GM21423 (cell line): ENCODE results near the gene SYNM.
"Not testable (repeated sequence)": the region's sequence is repeated elsewhere in the genome, so short reads cannot be mapped to it uniquely, and the experiment has no call there.

Experiments used
- ATAC-seq: cut with Tn5 transposase; IDR thresholded peaks from one replicate; pipeline ENCODE4 v1.9.1; 2021; ENCODE audit warnings: mild to moderate bottlenecking, moderate library complexity; ENCODE audit not compliant: unreplicated experiment

The SYNM gene, protein sequence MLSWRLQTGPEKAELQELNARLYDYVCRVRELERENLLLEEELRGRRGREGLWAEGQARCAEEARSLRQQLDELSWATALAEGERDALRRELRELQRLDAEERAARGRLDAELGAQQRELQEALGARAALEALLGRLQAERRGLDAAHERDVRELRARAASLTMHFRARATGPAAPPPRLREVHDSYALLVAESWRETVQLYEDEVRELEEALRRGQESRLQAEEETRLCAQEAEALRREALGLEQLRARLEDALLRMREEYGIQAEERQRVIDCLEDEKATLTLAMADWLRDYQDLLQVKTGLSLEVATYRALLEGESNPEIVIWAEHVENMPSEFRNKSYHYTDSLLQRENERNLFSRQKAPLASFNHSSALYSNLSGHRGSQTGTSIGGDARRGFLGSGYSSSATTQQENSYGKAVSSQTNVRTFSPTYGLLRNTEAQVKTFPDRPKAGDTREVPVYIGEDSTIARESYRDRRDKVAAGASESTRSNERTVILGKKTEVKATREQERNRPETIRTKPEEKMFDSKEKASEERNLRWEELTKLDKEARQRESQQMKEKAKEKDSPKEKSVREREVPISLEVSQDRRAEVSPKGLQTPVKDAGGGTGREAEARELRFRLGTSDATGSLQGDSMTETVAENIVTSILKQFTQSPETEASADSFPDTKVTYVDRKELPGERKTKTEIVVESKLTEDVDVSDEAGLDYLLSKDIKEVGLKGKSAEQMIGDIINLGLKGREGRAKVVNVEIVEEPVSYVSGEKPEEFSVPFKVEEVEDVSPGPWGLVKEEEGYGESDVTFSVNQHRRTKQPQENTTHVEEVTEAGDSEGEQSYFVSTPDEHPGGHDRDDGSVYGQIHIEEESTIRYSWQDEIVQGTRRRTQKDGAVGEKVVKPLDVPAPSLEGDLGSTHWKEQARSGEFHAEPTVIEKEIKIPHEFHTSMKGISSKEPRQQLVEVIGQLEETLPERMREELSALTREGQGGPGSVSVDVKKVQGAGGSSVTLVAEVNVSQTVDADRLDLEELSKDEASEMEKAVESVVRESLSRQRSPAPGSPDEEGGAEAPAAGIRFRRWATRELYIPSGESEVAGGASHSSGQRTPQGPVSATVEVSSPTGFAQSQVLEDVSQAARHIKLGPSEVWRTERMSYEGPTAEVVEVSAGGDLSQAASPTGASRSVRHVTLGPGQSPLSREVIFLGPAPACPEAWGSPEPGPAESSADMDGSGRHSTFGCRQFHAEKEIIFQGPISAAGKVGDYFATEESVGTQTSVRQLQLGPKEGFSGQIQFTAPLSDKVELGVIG (N-terminal part only)

DNA sequence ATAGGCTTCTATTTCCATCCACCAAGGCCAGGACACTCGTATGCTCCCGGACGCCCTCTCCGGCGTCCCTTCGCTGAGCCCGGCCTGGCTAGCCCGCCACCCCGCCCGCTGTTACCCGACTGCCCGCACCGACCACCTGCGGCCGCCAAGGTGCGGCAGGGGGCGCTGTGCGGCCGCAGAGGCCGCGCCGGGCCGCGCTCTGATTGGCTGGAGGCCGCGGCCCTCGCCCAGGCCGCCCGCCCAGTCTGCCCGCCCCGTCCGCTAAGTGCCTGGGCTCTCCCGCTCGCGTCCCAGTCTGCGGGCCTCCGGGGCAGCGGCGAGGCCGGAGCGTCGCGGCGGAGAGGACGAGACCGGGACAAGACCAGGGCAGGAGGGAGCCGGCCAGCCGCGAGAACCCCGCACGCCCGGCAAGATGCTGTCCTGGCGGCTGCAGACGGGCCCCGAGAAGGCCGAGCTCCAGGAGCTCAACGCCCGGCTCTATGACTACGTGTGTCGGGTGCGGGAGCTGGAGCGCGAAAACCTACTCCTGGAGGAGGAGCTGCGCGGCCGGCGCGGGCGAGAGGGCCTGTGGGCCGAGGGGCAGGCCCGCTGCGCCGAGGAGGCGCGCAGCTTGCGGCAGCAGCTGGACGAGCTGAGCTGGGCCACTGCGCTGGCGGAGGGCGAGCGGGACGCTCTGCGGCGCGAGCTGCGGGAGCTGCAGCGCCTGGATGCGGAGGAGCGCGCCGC lies at the start of gene SYNM:
Gene SYNM (plus strand): TSS at position 293 of the 726 bp plus-strand sequence. CDS start 120 bp downstream, at position 413.
- ATAC-seq: peak; percentile 74

- no peak for ATAC-seq
Measured at GRCh38 chr15:99055555-99056134, 49.2 kb upstream of the SYNM start.

DNA sequence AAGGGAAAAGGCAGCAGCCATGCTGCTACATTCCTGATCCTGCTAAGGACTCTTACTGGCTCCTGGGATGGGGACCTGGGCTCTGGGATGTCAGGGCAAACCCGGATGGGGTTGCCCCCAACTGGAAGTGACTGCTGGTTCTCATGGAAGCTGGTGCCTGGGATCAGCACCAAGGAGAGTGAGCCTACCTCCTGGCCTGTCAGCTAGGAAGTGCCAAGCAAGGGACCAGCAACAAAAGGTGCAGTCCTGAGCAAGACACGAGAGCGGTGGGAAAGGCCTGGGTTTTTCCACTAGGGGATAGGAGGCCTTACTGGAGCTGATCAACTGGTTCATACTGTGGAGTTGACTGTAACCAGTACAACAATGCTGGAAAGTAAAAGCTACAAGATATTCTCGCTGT lies 47.9 kb upstream of the SYNM start:
- no peak for ATAC-seq

DNA sequence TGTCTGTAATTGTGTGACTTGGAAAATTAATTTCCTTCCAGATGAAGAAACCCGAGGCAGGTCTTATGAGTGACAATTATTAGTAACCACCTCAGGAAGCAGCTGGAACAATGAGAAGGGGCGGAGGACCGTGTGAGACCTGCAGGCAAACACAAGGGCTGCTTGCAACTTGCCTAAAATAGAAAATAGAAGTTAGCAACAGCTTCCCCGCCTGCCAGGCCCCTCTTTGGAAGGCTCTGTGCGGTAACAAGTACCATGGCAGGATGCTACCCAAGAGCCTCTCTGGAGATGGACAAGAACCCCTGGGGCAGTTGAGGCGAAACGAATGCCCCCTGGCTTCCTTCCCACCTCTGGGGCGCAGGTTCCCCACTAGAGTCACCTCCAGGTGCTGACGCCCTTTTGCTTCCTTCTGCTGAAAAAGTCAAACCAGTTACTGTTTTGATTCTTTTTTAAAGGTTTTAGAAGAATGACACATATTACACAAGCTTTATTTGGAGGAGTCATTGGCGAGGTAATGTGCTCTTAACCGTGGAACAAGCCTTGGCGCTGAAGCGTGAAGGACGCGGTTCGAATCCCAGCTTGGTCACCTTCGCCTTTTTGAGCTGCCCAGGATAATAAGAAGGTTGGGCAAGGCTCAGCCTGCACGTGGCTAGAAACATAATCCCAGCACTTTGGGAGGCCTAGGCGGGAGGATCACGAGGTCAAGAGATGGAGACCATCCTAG lies 47.0 kb upstream of the SYNM start:
- ATAC-seq: no peak

- no peak for ATAC-seq
Measured at GRCh38 chr15:99058421-99058870, 46.4 kb upstream of the SYNM start.

GRCh38 chr15:99059010-99059981 lies 45.6 kb upstream of the SYNM start:
- peak; percentile 84 for ATAC-seq

DNA sequence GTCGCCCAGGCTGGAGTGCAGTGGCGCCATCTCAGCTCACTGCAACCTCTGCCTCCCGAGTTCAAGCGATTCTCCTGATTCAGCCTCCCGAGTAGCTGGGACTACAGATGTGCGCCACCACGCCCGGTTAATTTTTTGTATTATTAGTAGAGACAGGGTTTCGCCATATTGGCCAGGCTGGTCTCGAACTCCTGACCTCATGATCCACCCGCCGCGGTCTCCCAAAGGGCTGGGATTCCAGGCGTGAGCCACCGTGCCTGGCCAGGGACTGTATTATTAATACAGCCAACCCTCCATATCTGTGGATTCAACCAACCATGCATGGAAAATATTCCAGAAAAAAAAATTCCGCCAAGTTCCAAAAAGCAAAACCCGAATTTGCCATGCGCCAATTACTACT lies 44.7 kb upstream of the SYNM start:
- ATAC-seq: not testable (repeated sequence)

DNA sequence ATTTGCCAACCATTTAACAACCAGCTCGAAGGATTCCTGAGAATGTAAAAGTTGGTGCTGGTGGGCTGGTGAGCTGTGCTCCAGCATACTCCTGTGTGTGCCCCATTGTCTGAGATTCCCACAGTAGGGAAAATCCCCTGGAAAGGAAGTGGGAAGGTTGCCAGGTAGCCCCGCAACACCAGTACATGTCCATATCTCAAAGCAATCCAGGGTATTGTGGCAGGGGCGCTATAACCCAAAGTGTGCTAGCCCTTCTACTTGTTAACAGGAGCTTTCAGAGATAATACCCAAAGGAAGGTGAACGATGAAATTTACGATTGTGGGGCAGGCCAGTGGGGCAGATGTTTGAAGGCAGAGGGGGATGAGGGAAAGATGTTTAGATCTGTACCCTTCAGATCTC lies 42.7 kb upstream of the SYNM start:
- no peak for ATAC-seq

- no peak for ATAC-seq
Measured at GRCh38 chr15:99068186-99068585, 36.7 kb upstream of the SYNM start.

DNA sequence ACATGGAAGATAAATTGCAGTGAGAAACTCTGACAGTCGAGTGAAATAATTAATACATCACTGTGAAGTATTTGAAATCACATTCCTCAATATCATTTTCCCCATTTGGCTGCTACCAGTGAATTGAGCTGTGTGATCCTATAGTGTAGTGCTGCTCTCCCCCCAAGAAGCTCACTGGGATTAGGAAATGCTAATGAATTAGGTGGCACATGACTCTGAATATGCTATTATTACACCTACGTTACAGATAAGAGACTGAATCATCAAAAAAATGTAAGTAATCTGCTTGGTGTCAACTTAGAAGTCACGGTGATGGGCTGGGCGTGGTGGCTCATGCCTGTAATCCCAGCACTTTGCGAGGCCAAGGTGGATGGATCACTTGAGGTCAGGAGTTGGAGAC lies 34.7 kb upstream of the SYNM start:
- ATAC-seq: no peak

GRCh38 chr15:99071091-99071680 lies 33.7 kb upstream of the SYNM start:
- no peak for ATAC-seq

DNA sequence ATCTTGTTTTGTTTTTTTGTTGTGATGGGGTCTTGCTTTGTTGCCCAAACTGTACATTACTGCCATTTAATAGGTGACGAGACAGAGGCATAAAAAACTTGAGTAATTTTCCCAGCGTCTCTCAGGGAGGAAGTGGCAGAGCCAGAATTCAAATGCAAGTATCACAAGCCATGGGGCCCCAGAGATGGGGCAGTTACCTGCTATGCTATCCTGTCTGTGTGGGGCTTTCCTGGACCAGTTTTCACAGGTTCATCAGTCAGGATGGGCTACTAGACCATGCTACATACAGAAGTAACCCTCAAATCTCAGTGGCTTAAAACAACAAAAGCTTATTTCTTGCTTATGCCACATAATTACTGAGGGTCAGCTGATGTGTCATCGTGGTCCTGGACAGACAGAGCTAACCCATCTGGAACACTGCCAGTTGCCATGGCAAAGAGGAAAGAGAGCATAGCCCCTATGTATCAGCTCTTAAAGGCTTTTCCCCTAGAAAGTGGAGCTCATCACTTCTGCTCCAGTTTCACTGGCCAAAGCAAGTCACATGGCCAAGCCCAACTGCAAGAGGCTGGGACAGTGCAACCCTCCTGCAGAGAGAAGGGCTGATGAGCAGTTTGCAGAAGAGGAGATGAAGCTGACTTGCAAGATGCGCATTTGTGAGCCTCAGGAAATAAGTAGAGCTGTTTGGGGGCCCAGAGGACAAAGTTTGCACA lies 31.7 kb upstream of the SYNM start:
- peak; percentile 37 for ATAC-seq

DNA sequence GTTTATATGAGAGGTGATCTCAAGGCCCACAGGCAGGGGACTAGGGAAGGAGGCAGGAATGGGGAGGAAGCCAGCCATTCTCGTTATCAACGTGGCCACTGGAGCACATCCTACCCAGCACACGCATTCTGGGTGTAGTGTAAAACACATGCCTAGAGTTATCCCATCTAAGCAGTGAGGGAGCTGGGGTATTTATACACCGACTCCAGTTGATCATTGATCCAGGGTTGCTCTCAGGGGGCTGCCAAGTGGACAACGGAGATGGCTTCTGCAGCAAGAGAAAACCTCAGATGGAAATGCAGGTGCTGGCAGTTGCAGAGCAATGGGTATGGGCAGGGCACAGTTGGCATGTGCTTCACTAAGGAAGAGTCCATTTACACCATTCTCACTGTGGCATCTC lies 30.4 kb upstream of the SYNM start:
- ATAC-seq: no peak

DNA sequence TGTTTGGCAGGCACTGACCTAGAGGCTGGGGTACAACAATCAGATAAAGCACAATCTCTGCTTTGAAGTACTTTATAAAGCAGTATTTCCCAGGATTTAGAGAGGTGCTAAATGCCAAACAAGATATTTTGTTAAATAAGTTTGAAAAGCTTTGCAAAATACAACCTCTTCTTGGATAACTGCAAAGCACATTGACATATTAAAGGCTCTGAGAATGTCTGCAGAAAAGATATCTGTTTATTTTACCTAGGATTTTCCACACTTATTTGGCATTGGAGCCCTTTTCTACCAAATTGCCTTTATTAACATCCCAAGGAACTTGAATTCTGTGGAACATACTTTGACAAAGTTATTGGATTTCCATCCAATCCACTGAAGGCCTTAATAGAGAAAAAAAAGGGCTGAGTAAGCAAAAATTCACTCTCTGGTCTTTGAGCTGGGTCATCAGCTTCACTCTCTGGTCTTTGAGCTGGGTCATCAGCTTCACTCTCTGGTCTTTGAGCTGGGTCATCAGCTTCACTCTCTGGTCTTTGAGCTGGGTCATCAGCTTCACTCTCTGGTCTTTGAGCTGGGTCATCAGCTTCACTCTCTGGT lies 29.7 kb upstream of the SYNM start:
- not testable (repeated sequence) for ATAC-seq

DNA sequence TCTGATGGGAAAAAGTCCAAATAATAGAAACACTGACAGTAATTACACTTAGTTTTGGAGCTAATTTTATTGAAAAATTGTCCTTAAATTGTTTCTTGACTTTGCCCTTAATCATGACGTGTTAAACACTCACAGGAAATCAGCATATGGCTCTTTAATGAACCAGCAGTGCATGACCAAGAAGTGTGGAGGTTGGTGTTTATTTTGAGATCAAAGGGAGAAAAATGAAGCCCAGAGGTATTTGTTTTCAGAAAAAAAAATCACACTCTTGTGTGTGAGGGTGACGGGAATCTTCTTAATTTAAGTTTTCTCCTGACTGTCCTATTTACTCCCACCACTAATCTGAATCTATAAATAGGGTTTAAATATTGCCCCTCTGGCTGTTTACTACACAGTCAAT lies 28.8 kb upstream of the SYNM start:
- ATAC-seq: peak; percentile 13

DNA sequence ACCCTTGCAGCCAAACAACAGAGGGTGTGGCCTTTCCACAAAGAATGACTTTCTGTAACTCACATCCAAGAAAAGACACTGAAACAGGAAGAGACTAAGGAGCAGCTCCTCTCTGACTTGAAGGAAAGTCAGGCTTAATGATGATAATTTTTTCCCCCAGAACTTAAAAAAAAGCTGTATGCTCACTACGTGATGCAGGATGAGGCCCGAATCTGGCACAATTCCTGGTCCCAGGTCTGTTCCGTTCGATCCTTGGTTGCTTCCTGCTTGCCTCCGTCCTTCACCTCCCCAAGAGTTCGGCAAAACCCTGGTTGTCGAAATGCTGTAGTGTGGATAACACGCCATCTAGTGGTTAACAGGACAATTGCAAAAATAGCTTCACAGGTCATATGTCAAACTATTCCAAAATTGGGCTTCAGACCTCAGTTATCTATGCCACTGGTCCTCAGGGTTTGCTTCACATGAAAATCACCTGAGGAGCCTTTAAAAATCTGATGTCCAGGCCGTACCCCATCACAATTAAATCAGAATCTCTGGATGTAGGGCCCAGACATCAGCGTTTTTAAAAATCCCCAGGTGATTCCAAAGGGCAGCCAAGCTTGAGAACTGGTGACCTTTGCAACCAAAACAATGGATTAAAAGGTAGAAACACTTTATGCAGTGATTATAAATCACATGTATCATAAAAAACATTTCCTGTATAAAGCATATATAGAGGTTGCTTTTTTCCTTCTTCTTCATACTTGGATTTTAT lies 28.1 kb upstream of the SYNM start:
- peak; percentile 76 for ATAC-seq
